HG03469 (cell line): ENCODE measurements around the gene TIMM10B.

Experiments used
- ATAC-seq: cut with Tn5 transposase; IDR thresholded peaks from one replicate; pipeline ENCODE4 v1.9.1; 2021; ENCODE audit warnings: mild to moderate bottlenecking, moderate library complexity, moderate number of reproducible peaks; ENCODE audit not compliant: unreplicated experiment

TIMM10B gene

GRCh38 chr11:6469599-6469998, 11.7 kb upstream of the TIMM10B start:
- ATAC-seq: no peak

DNA sequence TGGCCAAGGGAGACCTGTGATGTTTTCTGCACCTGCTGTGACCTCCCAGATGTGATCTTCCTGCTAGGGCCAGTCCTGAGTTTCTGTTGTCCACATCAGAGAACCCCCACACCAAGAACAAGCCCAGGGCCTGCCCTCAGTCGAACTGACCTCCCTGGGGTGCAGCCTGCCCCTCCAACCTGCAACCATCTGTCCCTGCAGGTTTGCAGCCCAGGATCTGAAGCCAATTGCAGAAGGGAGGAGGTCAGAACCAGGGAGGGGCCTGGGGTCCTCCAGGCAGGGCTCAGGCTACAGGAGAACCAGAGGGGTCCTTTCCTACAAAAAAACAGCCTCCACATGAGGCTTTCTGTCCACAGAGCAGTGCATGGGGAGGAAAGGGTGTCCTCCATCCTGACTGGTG, 8.4 kb upstream of the TIMM10B start:
- ATAC-seq: no peak

- ATAC-seq: peak; percentile 36
Observed at GRCh38 chr11:6473451-6474412, 7.6 kb upstream of the TIMM10B start, which contains the start of gene TRIM3. Gene TRIM3, minus strand, starts transcription at chr11:6473941. Its CDS starts 8,246 bp downstream, at chr11:6465695.

DNA sequence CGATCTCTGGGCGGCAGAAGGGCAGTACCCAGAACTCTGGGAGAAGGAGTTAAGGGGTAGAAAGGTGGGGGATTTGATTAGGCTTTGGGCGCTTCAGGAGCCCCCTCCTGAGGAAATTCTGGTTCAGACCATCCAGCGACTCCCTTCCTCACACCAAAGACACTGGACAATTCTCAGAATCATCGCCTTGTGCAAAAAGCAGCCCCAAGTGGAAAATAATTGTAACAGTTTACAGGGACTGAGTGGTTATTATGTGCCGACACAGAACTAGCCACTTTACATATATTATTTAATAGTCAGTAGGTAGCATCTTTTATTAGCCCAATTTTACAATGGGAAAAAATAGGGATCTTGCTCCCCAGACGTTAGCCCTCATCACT, 6.9 kb upstream of the TIMM10B start:
- no peak for ATAC-seq

- no peak for ATAC-seq
Observed at GRCh38 chr11:6474806-6475500, 6.3 kb upstream of the TIMM10B start.

DNA sequence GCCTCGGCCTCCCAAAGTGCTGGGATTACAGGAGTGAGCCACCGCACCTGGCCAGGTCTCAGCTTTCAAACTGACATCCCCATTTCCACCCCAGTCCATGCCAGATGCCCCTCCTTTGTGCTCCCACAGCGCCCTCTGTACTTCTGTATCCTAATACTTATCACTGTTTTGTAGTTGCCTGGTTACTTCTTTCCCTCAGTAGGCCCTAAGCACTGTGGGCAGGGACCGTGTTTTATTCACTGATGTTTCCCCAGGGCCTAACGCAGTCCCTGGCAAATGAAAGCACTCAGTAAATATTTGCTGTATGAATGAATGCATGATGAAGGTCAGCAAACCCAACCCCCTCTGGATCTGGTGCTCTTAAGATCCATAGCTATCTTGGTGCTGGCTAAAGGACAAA, 5.4 kb upstream of the TIMM10B start:
- ATAC-seq: no peak

DNA sequence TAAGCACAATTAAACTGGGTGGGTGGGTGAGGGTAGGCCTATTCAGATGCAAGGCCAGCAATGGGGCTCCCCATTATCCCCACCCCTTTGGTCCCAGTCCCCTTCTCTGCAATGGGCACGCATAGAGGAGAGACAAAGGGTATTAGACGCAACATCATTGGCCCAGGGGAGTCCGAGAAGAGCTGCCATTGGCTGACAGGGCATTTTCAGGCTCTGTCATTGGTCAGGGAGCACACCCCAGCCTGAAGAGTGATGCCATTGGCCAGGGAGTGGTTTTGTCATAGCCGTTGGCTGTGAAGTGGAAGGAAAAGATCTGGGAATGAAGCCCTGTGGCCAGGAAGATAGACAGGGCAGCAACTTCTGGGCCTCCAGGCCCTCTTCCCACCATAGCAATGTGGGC, 4.7 kb upstream of the TIMM10B start:
- ATAC-seq: no peak

DNA sequence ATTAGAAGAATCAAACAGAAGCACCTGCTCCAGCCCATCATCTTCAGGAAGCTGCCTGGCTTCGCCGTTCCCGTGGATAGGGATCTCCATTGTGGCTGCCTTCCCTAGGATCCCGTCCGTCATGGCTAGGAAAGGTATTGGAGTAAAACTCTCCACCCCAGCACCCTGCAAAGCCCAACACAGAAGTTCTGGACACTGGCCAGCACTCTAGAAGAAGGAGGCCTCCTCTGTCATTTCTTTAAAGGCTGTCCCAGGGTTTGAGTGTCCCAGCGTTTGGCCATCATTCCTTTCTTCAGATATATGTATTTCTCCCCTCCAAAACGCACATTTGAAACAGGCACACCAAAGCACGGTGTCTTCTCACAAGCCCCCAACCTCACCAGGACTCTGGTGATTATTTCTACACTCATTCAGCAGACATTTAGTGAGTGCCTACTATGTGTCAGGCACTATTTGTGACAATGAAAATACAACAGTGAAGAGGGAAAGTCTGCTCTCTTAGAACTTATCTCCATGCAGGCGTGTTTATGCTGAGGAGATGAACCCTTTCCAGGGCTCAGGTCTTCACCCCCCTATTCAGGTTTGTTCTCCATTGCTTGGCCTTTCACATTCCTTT, 894 bp upstream of the TIMM10B start:
- no peak for ATAC-seq

DNA sequence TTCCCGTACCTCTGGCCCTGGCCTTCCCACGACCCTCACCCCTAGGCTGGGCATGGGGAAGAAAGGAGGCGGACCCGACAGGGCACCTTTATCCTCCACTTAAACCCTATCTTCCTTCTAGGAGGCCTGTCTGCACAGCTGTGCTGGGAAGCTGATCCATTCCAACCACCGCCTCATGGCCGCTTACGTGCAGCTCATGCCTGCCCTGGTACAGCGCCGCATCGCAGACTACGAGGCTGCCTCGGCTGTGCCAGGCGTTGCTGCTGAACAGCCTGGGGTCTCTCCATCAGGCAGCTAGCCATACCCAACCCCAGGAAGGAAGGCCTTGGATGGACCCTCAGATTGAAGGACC, 599 bp downstream of the TIMM10B start:
- no peak for ATAC-seq

DNA sequence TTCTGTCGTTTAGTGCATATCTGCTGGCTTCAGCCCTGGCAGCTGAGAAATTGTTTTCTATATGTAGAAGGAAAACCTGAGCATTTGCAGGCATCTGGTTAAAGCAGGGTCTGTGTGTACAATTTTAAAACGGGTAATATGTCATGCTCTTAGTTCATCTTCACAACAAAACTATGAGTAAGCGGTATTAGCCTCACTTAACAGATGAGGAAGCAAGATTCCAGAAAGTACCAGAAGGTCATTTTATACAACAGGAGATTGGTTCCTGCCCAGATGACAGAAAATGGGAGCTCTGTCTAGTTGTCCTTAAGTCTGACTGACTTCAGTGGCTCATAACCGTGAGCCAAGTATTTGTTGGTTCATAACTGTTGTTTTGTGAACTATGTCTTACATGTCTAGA, 1.1 kb downstream of the TIMM10B start:
- ATAC-seq: no peak

- no peak for ATAC-seq
Observed at GRCh38 chr11:6483015-6483414, 1.7 kb downstream of the TIMM10B start.

GRCh38 chr11:6485661-6486060, 4.4 kb downstream of the TIMM10B start:
- no peak for ATAC-seq

- ATAC-seq: no peak
Observed at GRCh38 chr11:6486256-6486655, 5.0 kb downstream of the TIMM10B start.

DNA sequence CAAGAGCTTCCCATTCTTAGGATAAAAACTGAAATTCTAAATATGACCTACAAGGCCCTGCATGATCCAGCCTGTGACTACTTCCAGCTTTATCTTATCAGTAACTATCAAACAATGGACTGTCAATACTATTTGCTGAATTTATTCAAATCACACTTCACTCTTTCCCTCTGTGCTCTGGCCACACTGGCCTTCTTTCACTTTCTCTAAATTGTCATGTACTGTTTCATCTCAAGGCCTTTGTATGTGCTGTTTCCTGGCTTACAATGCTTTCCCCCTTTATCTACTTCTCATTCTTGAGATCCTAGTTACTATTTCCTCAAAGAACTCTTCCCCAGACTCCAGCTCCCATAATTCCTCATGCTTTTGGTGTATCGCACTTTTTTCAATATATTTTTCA, 5.6 kb downstream of the TIMM10B start:
- ATAC-seq: no peak

DNA sequence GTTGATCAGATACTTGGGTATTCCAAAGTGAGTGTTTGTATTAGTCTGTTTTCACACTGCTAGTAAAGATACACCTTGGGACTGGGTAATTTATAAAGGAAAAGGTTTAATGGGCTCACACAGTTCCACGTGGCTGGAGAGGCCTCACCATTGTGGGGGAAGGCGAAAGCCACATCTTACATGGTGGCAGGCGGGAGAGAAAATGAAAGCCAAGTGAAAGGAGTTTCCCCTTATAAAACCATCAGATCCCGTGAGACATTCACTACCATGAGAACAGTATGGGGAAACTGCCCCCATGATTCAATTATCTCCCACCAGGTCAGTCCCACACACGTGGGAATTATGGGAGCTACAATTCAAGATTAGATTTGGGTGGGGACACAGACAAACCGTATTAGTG, 7.0 kb downstream of the TIMM10B start:
- ATAC-seq: no peak

DNA sequence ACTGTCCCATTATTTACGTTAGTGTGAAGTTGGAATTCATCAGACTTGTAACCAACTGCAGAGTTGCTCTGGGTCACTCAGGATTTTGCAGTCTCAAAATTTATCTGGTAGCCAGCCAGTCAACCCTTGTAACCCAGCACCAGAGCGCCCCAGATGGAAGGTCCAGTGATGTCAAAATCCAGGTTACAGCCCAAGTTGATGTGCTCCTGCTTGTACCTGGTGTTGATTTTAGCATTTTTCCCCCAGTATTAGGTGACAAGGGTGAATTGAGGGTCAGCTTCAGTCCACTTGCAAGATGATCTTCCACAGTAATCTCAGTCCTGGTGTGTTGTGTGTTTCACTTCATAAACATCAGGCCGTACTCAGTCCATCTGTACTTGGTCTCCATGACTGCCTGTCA, 7.5 kb downstream of the TIMM10B start:
- no peak for ATAC-seq

GRCh38 chr11:6489306-6489705, 8.0 kb downstream of the TIMM10B start:
- ATAC-seq: no peak

DNA sequence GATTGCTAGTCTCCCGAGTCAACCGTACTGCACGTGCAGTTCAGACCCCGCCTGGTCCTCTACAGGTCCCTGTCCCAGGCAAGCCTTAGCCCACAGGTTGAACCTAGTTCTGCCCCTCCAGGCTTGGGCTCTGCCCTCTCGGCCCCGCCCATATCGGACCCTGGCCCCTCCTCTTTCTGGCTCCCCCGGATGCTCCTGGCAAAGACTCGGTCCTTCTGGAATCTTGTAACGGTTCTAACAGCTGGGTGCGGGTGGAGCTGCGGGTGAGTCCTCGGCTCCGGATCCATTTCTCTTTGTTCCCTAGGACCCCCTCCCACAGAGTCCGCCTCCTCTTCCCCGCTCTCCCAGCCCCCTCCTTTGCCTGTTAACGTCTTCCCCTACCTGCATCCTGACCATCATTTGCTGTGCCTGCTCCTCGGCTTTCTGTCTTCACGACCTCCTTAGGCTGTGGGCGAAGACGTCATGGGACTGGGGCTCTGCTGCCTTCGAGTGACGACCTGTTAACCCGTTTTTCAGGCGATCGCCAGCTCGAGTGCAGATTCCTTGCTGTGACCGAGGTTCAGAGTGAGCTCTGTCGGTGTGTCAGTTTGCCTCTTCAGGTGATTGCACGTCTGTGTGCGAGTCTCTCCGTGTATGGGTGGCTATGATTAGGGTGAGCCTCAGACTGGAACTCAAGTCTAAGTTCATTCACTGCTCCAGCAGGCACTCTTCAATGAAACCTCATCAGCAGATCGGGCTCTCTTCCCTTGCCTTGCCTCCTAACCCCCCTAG, 16.0 kb downstream of the TIMM10B start, which contains the start of gene DNHD1:
Gene DNHD1 (plus strand): TSS at position 212 of the 771 bp plus-strand sequence. CDS start 936 bp downstream, outside the sequence.
- ATAC-seq: no peak

- ATAC-seq: no peak
Observed at GRCh38 chr11:6498121-6498520, 16.8 kb downstream of the TIMM10B start.

DNA sequence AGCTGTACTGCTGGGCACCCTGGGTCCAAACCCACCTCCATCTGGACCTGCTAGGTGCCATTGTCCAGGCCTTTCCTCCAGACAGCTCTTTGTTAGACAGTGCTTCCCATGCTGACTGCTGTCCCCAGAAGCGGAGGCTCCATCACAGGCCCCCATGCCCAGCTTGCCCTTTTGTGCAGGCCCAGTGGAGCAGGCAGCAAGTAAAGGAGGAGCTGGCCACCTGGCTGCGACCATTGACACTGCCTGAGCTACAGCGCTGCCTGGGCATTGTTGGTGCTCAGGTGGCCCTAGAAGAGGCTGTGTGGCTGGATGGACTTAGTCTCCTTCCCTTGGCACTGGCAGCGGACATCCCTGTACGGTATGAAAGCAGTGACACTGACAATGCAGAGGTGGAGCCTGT, 17.2 kb downstream of the TIMM10B start:
- no peak for ATAC-seq

GRCh38 chr11:6502382-6502781, 21.1 kb downstream of the TIMM10B start:
- ATAC-seq: no peak
